GM12872 (cell line): ENCODE data around the gene PIP5K1A.

Experiments
- CTCF ChIP-seq: IDR thresholded peaks from 3 replicates; pipeline ENCODE4 v1.5.1; 2011; ENCODE audit warnings: low read depth, mild to moderate bottlenecking, low read length, moderate library complexity; ENCODE audit not compliant: insufficient read depth

Gene PIP5K1A

GRCh38 chr1:151289080-151289935 is 91.0 kb downstream of the PIP5K1A start:
- no peak for TF ChIP-seq CTCF

GRCh38 chr1:151289991-151290708 is 91.8 kb downstream of the PIP5K1A start:
- no peak for TF ChIP-seq CTCF

GRCh38 chr1:151290709-151291303 is 92.5 kb downstream of the PIP5K1A start:
- no peak for TF ChIP-seq CTCF

GRCh38 chr1:151292207-151293030 is 94.1 kb downstream of the PIP5K1A start:
- peak; percentile 26; the same call in 1 of the 3 replicates for TF ChIP-seq CTCF

GRCh38 chr1:151293093-151293492 is 94.7 kb downstream of the PIP5K1A start:
- no peak for TF ChIP-seq CTCF

- no peak for TF ChIP-seq CTCF
Measured at GRCh38 chr1:151294742-151295462, 96.5 kb downstream of the PIP5K1A start.
